CD4-positive, alpha-beta T cell (primary cell): ENCODE data around the gene PPCDC. TPM values are rescaled to one million over a fixed set of nuclear protein-coding genes. Genes with fewer than 3 reads are reported as not detected.

Source experiments
- ATAC-seq: fragments of 200-7000 bp; cut with Tn5 transposase; one replicate; pipeline ENCODE4 v1.10.0; 2022; ENCODE audit warnings: mild to moderate bottlenecking; ENCODE audit not compliant: poor library complexity
- CTCF ChIA-PET: fragments of 350-600 bp; sonication (Branson Sonifier 250); formaldehyde crosslinking; loops from one replicate; lab custom pipeline; 2021; ENCODE audit warnings: antibody characterized with exemption, inconsistent platforms; lab: Charles Lee
- POLR2A ChIA-PET: fragments of 350-600 bp; sonication (Branson Sonifier 250); formaldehyde crosslinking; loops from one replicate; lab custom pipeline; 2021; ENCODE audit warnings: antibody characterized with exemption, inconsistent platforms; lab: Charles Lee
- DNase-seq, 14 experiments: peaks; one replicate each; pipeline ENCODE4 v3.0.0-alpha.2; 2013 to 2020; ENCODE audit warnings: mixed read lengths in 2 of 14
- H3K27ac ChIP-seq, 2 donors: one replicate each; pipeline versions ENCODE4 v1.5.1 to v1.7.0; 2013; ENCODE audit warnings: low read length in 2 of 2, low read depth in 1 of 2, mild to moderate bottlenecking in 1 of 2
- H3K27me3 ChIP-seq, 2 experiments: 1 replicate in 1 of 2; 2 replicates in 1 of 2; pipeline versions ENCODE4 v1.6.1 to v1.7.0; 2013; ENCODE audit warnings: low read length in 2 of 2, control low read depth in 1 of 2, mild to moderate bottlenecking in 1 of 2, moderate library complexity in 1 of 2; ENCODE audit not compliant: insufficient read depth in 2 of 2, control insufficient read depth in 1 of 2
- H3K36me3 ChIP-seq: one replicate; pipeline ENCODE4 v1.6.1; 2013; ENCODE audit warnings: low read length, control low read depth; ENCODE audit not compliant: insufficient read depth
- H3K4me1 ChIP-seq: one replicate; pipeline ENCODE4 v1.6.1; 2013; ENCODE audit warnings: low read length, control low read depth; ENCODE audit not compliant: insufficient read depth
- H3K4me3 ChIP-seq: one replicate; pipeline ENCODE4 v1.5.1; 2013; ENCODE audit warnings: mild to moderate bottlenecking, low read length, moderate library complexity
- H3K9me3 ChIP-seq, 2 experiments: 1 replicate in 1 of 2; 2 replicates in 1 of 2; pipeline versions ENCODE4 v1.6.1 to v1.7.0; 2013; ENCODE audit warnings: low read length in 2 of 2, mild to moderate bottlenecking in 2 of 2, control low read depth in 1 of 2, moderate library complexity in 1 of 2; ENCODE audit not compliant: control insufficient read depth in 1 of 2, insufficient read depth in 1 of 2
- H3K27ac Mint-ChIP-seq: one replicate; pipeline ENCODE4 v1.8.0; 2020; ENCODE audit warnings: mixed read lengths
- H3K27me3 Mint-ChIP-seq: one replicate; pipeline ENCODE4 v1.8.0; 2021; ENCODE audit warnings: mixed read lengths
- H3K36me3 Mint-ChIP-seq: one replicate; pipeline ENCODE4 v1.8.0; 2021; ENCODE audit warnings: low read depth, mixed read lengths
- H3K4me1 Mint-ChIP-seq: one replicate; pipeline ENCODE4 v1.8.0; 2021; ENCODE audit warnings: low read depth, mixed read lengths
- H3K4me3 Mint-ChIP-seq: one replicate; pipeline ENCODE4 v1.8.0; 2020; ENCODE audit warnings: mild to moderate bottlenecking, mixed read lengths
- H3K9me3 Mint-ChIP-seq: one replicate; pipeline ENCODE4 v1.8.0; 2020; ENCODE audit warnings: mixed read lengths
- CTCF ChIP-seq: fragments of 200-600 bp; IDR thresholded peaks from one replicate; pipeline ENCODE4 v1.8.0; 2022; ENCODE audit warnings: antibody characterized with exemption, mild to moderate bottlenecking
- intact Hi-C, 2 experiments: fragments of 100-400 bp; cut with DNase I in 1 of 2; cut with micrococcal nuclease in 1 of 2; formaldehyde crosslinking; loops; one replicate each; pipeline versions ENCODE4 v1.15.1 to v1.9.0; 2023 to 2025; cut with DNase I, micrococcal nuclease
- total RNA-seq, 174 experiments: library from RNA in 2 of 174; stranded (reverse) in 2 of 174; gene quantifications; one replicate each; pipeline ENCODE4 v1.2.3 and lab custom pipeline; 2021 to 2026

PPCDC gene
- total RNA-seq, 2 experiments from 2014 or later = 5.5 to 5.8 TPM

GRCh38 chr15:75097939-75098338 lies 74.5 kb downstream of the PPCDC start:
- H3K9me3 Mint-ChIP-seq = no peaks in the 10 kb centered on the region
- intact Hi-C loops = no loop called here
- DNase-seq (no peak), ATAC-seq (no peak)
- no peaks in the 10 kb centered on the region for H3K4me1 ChIP-seq
- POLR2A ChIA-PET = no interaction called here
- no peaks in the 10 kb centered on the region for H3K36me3 ChIP-seq
- TF ChIP-seq CTCF = no peak
- H3K4me3 Mint-ChIP-seq = no peak overlapping the region
- H3K4me1 Mint-ChIP-seq = no peaks in the 10 kb centered on the region
- H3K27me3 Mint-ChIP-seq = no peaks in the 10 kb centered on the region
- H3K27ac Mint-ChIP-seq = no peak overlapping the region
- H3K4me3 ChIP-seq = no peak overlapping the region
- H3K27ac ChIP-seq = no peak overlapping the region
- H3K36me3 Mint-ChIP-seq = no peaks in the 10 kb centered on the region
- no peaks in the 10 kb centered on the region for H3K9me3 ChIP-seq
- H3K27me3 ChIP-seq = no peaks in the 10 kb centered on the region
- CTCF ChIA-PET = no interaction called here

GRCh38 chr15:75098404-75098803 lies 75.0 kb downstream of the PPCDC start:
- Histone ChIP-seq H3K27me3 (no peaks in the 10 kb centered on the region), H3K4me3 (no peak overlapping the region), H3K36me3 (no peaks in the 10 kb centered on the region), H3K4me1 (no peaks in the 10 kb centered on the region), H3K9me3 (no peaks in the 10 kb centered on the region), H3K27ac (no peak overlapping the region)
- H3K4me1 Mint-ChIP-seq = no peaks in the 10 kb centered on the region
- POLR2A ChIA-PET = no interaction called here
- H3K27me3 Mint-ChIP-seq = no peaks in the 10 kb centered on the region
- CTCF ChIA-PET = no interaction called here
- no peak overlapping the region for H3K4me3 Mint-ChIP-seq
- intact Hi-C loops = no loop called here
- DNase-seq (no peak), ATAC-seq (no peak)
- H3K27ac Mint-ChIP-seq = no peak overlapping the region
- no peak for TF ChIP-seq CTCF
- no peaks in the 10 kb centered on the region for H3K36me3 Mint-ChIP-seq
- no peaks in the 10 kb centered on the region for H3K9me3 Mint-ChIP-seq

Other genes with a start within 250 kb of the PPCDC start
- 100 to 1,000 TPM; 114 to 118 TPM for gene CSK, start 241.5 kb upstream of the PPCDC start, total RNA-seq
- under 1 TPM; 0.56 to 0.93 TPM for gene LMAN1L, start 210.8 kb upstream of the PPCDC start, total RNA-seq
- gene CPLX3, start 197.0 kb upstream of the PPCDC start, total RNA-seq = under 1 TPM; 0.16 to 0.53 TPM
- gene ULK3, start 180.4 kb upstream of the PPCDC start, total RNA-seq = 10 to 100 TPM; 37.8 to 38.9 TPM
- 10 to 100 TPM; 56.1 to 56.9 TPM for gene SCAMP2, start 150.2 kb upstream of the PPCDC start, total RNA-seq
- 10 to 100 TPM; 28.9 to 30.3 TPM for gene MPI, start 133.5 kb upstream of the PPCDC start, total RNA-seq
- gene FAM219B, start 116.7 kb upstream of the PPCDC start, total RNA-seq = 10 to 100 TPM; 21.5 to 26.8 TPM
- gene COX5A, start 85.5 kb upstream of the PPCDC start, total RNA-seq = 10 to 100 TPM; 40.7 to 44.2 TPM
- gene RPP25, start 66.8 kb upstream of the PPCDC start, total RNA-seq = under 1 TPM; 0.14 to 0.45 TPM
- gene SCAMP5, start 28.0 kb upstream of the PPCDC start, total RNA-seq = 1 to 10 TPM; 5.7 to 6.4 TPM
- 10 to 100 TPM; 41.6 to 42.1 TPM for gene C15orf39, start 178.3 kb downstream of the PPCDC start, total RNA-seq
- gene GOLGA6C, start 234.7 kb downstream of the PPCDC start, total RNA-seq = not detected